Measurements from ENCODE around the gene MYO18B.

MYO18B gene

DNA sequence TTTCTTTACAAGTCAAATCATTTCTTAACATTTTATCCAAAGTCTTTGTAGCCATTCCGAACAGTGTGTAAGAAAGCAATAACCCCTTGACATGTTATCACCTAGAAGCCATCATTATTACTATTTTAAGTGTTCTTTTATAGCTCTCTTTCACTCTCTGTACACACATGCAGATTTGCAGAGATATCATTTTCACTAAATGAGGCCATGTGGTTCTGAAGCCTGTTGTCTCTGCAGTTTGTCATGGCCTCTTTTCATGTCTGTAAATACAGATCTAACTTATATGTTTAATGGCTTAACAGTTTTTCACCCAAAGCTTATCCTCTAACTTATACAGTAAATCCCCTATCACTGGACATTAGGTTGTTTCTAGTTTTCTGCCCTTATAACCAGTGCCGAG, 166.8 kb downstream of the MYO18B start:
- no peak for DNase-seq

- DNase-seq: no peak
Observed at GRCh38 chr22:25909614-25910387, 167.8 kb downstream of the MYO18B start.

- no peak for DNase-seq
Observed at GRCh38 chr22:25911243-25911972, 169.4 kb downstream of the MYO18B start.

GRCh38 chr22:25919452-25919851, 177.5 kb downstream of the MYO18B start:
- no peak for DNase-seq

GRCh38 chr22:25922141-25922540, 180.2 kb downstream of the MYO18B start:
- DNase-seq: no peak

GRCh38 chr22:25923914-25924313, 181.9 kb downstream of the MYO18B start:
- no peak for DNase-seq

DNA sequence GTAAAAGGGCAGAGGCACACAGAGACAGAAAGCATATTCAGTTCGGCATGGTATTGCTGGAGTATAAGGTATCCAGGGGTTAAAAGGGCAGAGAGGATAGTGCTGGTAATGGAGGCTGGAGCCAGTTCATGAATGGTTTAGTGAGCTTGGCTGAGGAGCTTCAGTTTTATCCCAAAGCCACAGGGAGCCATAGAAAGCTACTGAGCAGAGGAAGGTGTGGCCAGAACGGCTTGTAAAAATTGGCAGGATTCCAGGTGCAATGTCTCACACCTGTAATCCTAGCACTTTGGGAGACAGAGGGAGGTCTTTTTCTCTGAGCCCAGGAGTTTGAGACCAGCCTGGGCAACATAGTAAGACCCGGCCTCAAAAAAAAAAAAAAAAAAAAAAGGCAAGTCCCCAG, 186.1 kb downstream of the MYO18B start:
- DNase-seq: no peak

GRCh38 chr22:25929321-25929878, 187.4 kb downstream of the MYO18B start:
- DNase-seq: no peak

GRCh38 chr22:25930083-25930482, 188.1 kb downstream of the MYO18B start:
- no peak for DNase-seq

DNA sequence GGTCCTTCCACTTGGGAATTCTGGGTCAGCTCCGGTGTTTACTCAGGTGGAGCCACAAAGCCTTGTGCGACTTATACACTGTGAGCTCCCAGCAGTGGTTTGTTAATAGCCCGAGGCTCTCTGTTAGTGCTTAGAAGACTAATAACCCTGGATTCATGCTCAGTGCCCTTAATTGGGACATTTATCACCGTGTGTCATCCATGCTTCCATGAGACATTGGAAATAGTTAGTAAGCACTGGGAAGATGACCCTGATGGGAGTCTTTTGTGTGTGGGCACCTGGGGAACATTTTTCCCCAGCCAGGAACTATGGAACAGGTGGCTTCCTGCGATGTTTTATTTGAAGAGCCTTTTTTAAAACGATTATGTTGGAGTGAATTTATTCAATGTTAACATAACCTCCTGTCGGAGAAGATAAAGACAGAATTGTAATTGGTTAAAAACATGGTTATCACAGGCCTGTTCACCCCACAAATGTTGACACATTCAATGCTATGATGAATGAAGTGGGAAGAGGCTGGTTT, 188.9 kb downstream of the MYO18B start:
- no peak for DNase-seq

DNA sequence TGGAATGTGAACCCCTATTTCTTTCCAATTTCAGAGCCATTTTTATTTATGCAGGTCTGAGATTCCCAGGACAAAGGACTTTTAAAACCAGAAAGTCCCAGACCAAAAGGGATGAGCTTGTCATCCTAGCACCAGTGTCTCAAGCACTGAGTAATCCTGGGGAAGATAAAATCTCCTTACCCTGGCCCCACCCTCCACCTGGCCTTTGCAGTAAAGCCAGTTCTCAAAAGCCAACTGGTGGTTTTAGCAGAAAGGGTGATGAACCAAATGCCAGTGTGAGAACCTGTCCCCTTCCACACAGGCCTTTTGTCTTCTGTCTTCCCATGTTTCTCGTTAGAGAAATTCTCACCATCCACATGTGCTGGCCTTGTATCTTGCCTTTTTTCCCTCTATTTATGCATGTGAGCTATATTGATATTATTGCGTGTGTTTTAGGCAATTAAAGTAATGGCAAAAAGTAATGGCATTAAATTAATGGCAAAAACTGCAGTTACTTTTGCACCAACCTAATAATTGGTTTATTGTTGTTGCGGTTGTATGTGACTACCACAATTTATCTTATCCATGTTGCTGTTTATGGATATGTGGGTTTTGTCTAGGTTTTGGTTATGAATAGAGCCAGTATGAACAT, 191.3 kb downstream of the MYO18B start:
- DNase-seq: no peak

GRCh38 chr22:25935266-25936058, 193.5 kb downstream of the MYO18B start:
- DNase-seq: no peak

DNA sequence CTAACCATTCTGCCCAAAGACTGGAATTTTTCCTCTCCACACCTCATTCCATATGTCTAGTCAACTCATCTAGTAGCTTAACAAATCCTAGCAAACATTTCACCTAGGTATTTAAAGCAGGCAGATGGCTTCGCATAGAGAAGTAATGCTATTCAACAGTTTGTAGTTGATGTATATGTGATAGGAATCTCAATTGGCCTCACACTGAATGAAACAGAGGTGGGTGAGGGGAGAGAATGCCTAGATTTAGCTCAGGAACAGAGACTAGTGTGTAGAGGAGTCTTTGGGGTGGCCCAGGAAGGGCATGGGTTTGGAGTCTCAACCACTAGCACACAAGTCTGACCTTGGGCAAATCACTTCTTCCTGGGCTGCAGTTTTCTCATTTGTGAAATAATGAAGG, 196.2 kb downstream of the MYO18B start:
- no peak for DNase-seq

GRCh38 chr22:25939384-25939783, 197.4 kb downstream of the MYO18B start:
- DNase-seq: no peak

GRCh38 chr22:25940479-25940878, 198.5 kb downstream of the MYO18B start:
- DNase-seq: no peak

DNA sequence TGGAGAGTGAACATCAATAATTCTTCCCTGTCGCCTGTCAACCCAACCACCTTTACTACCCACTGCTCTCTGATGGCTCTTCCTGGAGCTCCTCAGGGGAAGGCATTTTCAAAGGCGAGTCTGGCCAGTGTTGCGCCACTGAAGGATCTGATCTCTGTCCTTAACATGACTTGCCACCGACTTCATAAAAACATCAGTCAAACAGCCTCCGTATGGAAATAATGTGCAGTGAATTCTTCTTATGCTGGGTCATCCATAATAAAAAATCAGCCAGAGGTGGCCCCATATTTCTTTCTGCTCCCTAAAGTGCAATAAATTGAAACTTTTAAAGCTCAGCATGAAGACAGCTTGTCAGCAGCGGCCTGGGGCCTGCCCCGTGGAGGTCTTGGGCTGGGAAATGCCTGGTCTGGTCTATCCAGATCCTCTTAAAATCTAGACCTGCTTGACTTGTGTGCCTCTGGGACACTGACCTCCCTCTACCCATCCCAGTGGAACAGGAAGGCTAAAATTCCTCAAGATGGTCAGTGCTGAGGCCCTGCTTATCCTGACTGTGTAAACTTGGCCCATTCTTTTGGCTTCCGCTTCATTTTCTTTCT, 199.5 kb downstream of the MYO18B start:
- no peak for DNase-seq

DNA sequence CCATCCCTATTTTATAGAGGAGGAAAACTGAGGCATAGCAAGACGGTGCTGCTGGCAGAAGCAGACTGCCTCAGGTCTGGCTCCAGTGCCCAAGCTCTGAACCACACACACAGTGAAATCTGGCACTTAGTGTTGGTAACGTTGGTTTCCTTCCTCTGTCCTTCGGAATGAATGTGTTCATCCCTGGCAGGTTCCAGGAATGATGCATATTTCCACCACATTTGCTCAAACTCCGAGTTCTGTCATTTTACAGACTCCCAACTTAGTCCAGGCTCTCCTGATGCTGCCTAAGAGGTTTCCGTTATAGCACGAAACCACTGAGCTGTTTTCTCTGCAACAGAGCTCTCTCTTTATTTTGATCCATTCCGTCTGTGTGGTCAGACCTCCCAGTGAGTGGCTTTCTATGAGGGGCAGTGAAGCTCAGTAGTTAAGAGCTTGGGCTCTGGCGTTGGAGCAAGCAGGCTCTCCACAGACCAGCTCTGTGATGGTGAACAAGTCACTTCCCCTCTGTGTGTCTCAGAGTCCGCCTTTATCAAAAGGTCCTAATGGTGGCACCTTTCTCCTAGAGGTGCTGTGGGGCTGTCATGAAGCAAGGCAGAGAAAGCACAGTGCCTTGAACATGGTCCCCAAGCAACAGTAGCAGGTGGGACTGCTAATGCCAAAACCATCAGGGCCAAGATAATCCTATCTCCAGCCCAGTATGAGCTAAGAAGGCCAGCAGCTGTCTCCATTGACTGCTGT, 200.3 kb downstream of the MYO18B start:
- DNase-seq: no peak

DNA sequence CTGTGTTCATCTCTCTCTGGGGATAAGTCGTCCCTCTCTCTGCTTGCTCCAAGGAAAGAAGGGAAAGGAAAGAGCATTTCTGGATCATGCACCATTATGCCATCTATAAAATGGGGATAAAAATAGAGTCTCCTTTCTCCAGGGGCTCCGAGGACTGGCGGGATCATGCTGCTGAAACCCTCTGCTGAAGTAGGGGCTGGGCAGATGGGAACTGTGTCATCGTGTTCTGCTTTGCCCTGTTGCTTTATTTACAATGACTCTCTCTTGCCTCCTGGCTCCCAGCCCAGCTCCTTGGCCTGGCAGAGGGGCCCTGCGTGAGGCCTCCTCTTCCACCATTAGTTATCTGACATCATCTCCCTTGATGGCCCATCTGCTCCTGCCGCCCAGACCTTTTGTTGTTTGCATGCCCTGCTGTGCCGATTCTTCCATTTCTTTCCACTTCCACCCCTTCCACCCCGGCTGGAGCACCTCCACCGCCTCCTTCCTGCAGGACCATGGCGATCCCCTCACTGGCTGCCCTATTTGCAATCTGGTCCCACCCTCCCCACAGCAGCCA, 200.9 kb downstream of the MYO18B start:
- DNase-seq: no peak

DNA sequence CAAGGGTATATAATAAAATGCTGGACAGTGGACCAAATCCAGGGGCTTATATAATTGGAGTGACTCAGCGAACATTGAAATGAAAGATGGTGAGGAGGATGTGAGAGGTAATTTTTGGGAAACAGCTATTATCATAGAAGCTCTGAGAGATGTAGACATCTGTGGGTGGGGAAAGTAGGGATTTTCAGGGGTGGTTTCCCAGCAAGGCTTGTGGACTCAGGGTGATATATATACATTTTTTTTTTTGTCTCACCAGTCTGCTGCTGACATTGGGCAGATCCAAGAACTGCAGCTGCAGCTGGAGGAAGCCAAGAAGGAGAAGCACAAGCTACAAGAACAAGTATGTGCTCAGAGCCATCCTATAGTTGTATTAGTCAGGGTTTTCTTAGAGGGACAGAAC, 208.1 kb downstream of the MYO18B start:
- no peak for DNase-seq

DNA sequence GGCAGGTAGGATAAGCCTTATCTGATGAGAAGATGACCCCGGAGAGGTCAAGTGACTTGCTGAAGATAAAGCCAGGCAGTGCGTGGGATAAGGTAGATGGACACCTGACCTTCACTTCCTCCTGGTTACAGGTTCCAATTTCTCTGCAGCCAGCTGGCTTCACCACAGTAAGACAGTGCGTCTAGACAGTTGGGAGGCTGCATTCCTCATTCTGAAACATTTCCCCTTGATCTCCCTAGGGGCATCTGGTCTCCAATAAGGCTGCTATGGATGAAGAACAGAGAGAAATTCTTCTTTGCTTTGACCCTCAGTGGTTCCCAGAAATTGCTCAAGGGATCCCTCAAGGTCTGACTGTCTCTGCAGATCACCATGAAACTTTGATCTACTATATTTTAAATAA, 211.3 kb downstream of the MYO18B start:
- DNase-seq: no peak

GRCh38 chr22:25953919-25954318, 211.9 kb downstream of the MYO18B start:
- DNase-seq: no peak

Measured in CD4-positive, alpha-beta T cell treated with Interleukin-10 for 1 hour (primary cell).